Calu3 (cell line): ENCODE measurements around the gene PRKN. TPM values are rescaled to one million over a fixed set of nuclear protein-coding genes. Genes with fewer than 3 reads are reported as not detected.

ENCODE experiments used
- BruUV-seq: library from RNA; stranded (reverse); fragments of 400-500 nt; replicated peaks from 2 replicates; lab custom pipeline; 2021; lab: Mats Ljungman, UMichigan
- CTCF ChIA-PET: fragments of 300-600 bp; sonication (Branson Sonifier 250); formaldehyde crosslinking; loops from one replicate; lab custom pipeline; 2022; ENCODE audit warnings: antibody characterized with exemption; lab: Charles Lee
- DNase-seq: peaks from one replicate; pipeline ENCODE4 v3.0.0; 2022
- H3K27ac Mint-ChIP-seq: one replicate; pipeline ENCODE4 v1.8.0; 2022; ENCODE audit warnings: mixed read lengths; ENCODE audit not compliant: unreplicated experiment
- H3K27me3 Mint-ChIP-seq: one replicate; pipeline ENCODE4 v1.8.0; 2022; ENCODE audit warnings: mixed read lengths; ENCODE audit not compliant: unreplicated experiment
- H3K36me3 Mint-ChIP-seq: one replicate; pipeline ENCODE4 v1.8.0; 2022; ENCODE audit warnings: mild to moderate bottlenecking, moderate library complexity, mixed read lengths; ENCODE audit not compliant: insufficient read depth, unreplicated experiment
- H3K4me1 Mint-ChIP-seq: one replicate; pipeline ENCODE4 v1.8.0; 2022; ENCODE audit warnings: mild to moderate bottlenecking, low read depth, mixed read lengths; ENCODE audit not compliant: unreplicated experiment
- H3K4me3 Mint-ChIP-seq: one replicate; pipeline ENCODE4 v1.8.0; 2022; ENCODE audit warnings: mild to moderate bottlenecking, low read depth, moderate library complexity, mixed read lengths; ENCODE audit not compliant: unreplicated experiment
- H3K9me3 Mint-ChIP-seq: one replicate; pipeline ENCODE4 v1.8.0; 2022; ENCODE audit warnings: low read depth, mixed read lengths; ENCODE audit not compliant: unreplicated experiment
- CTCF ChIP-seq: fragments of 200-600 bp; IDR thresholded peaks from one replicate; pipeline ENCODE4 v1.8.0; 2022; ENCODE audit warnings: antibody characterized with exemption; ENCODE audit not compliant: unreplicated experiment
- intact Hi-C: fragments of 100-400 bp; cut with micrococcal nuclease; formaldehyde crosslinking; loops from one replicate; pipeline ENCODE4 v1.10.0; 2022; ENCODE audit not compliant: unreplicated experiment
- total RNA-seq: library from RNA; stranded (reverse); gene quantifications from 2 replicates; pipeline ENCODE4 v1.2.3, GENCODE V29; 2022

The PRKN gene
- total RNA-seq, 1 experiment from 2014 or later = 3.8 TPM

- CTCF ChIA-PET = no interaction called here
- intact Hi-C loops = no loop called here
- TF ChIP-seq CTCF = no peak
- no peaks in the 10 kb centered on the region for H3K36me3 Mint-ChIP-seq
- no peak for DNase-seq
- H3K27ac Mint-ChIP-seq = no peak overlapping the region
- H3K9me3 Mint-ChIP-seq = peaks cover 2% of the 10 kb centered on the region
- H3K4me3 Mint-ChIP-seq = no peak overlapping the region
- no TSS peak for BruUV-seq
- H3K4me1 Mint-ChIP-seq = no peaks in the 10 kb centered on the region
- H3K27me3 Mint-ChIP-seq = no peaks in the 10 kb centered on the region
Measured at GRCh38 chr6:161721511-161721910, 1006.1 kb downstream of the PRKN start.

DNA sequence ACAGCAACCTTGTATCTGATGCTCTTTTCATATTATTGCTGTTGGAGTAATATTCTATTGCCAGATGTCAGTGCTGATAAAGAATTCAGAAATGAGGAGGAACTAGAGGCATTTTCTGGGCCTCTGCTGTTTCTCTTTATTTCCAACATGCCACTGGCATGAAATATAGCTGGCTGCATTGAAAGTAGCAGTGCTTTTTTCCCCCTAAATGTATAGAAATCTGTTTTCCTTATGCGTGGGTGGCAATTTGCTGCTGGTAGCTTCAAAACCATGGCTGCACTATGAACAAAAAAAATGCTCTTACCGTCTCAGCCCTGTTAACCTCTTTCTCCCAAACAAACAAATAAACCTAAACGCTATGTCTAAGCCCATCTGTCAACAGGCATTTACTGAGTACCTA lies 1011.4 kb downstream of the PRKN start:
- no peak for TF ChIP-seq CTCF
- no peak for DNase-seq
- H3K27ac Mint-ChIP-seq = no peak overlapping the region
- H3K4me1 Mint-ChIP-seq = no peaks in the 10 kb centered on the region
- no peak overlapping the region for H3K4me3 Mint-ChIP-seq
- H3K9me3 Mint-ChIP-seq = peaks cover 2% of the 10 kb centered on the region
- intact Hi-C loops = no loop called here
- no peaks in the 10 kb centered on the region for H3K27me3 Mint-ChIP-seq
- no peaks in the 10 kb centered on the region for H3K36me3 Mint-ChIP-seq
- CTCF ChIA-PET = no interaction called here
- BruUV-seq = no TSS peak

GRCh38 chr6:161711938-161712337 lies 1015.6 kb downstream of the PRKN start:
- no peak overlapping the region for H3K27ac Mint-ChIP-seq
- no peak for DNase-seq
- no peaks in the 10 kb centered on the region for H3K9me3 Mint-ChIP-seq
- no peak for TF ChIP-seq CTCF
- H3K4me3 Mint-ChIP-seq = no peak overlapping the region
- intact Hi-C loops = no loop called here
- no TSS peak for BruUV-seq
- no peaks in the 10 kb centered on the region for H3K27me3 Mint-ChIP-seq
- H3K4me1 Mint-ChIP-seq = no peaks in the 10 kb centered on the region
- no peaks in the 10 kb centered on the region for H3K36me3 Mint-ChIP-seq
- CTCF ChIA-PET = no interaction called here

DNA sequence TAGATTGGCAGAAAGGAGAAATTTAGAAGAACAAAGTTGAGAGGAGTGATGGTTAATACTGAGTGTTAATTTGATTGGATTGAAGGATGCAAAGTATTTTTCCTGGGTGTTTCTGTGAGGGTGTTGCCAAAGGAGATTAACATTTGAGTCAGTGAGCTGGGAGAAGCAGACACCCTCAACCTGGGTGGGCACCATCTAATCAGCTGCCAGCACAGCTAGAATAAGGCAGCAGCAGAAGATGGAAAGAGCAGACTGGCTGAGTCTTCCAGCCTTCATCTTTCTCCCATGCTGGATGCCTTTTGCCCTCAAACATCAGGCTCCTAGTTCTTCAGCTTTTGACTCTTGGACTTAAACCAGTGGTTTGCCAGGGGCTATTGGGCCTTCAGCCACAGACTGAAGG lies 1016.1 kb downstream of the PRKN start:
- no TSS peak for BruUV-seq
- no peak for TF ChIP-seq CTCF
- Mint-ChIP-seq H3K4me3 (no peak overlapping the region), H3K27me3 (no peaks in the 10 kb centered on the region), H3K27ac (no peak overlapping the region), H3K9me3 (no peaks in the 10 kb centered on the region), H3K4me1 (no peaks in the 10 kb centered on the region), H3K36me3 (no peaks in the 10 kb centered on the region)
- CTCF ChIA-PET = no interaction called here
- no peak for DNase-seq
- intact Hi-C loops = no loop called here

DNA sequence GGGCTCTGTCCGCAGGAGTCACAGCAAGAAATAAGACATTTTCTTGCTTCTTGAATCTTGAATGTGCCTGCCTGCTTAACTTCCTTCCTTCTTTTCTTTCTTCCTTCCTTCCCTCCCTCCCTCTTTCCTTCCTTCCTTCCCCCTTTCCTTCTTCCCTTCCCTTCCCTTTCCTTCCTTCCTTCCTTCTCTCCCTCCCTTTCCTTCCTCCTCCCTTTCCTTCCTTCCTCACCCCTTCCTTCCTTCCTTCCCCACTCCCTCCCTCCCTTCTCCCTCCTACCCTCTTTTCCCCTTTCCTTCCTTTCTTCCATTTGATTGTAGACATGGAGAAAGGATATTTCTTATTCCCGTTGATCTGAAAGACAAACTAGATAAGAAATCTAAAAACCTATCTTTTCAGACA lies 1016.9 kb downstream of the PRKN start:
- BruUV-seq = no TSS peak
- TF ChIP-seq CTCF = no peak
- H3K9me3 Mint-ChIP-seq = no peaks in the 10 kb centered on the region
- no peaks in the 10 kb centered on the region for H3K4me1 Mint-ChIP-seq
- H3K27me3 Mint-ChIP-seq = no peaks in the 10 kb centered on the region
- no peak overlapping the region for H3K27ac Mint-ChIP-seq
- DNase-seq = no peak
- CTCF ChIA-PET = no interaction called here
- no peaks in the 10 kb centered on the region for H3K36me3 Mint-ChIP-seq
- H3K4me3 Mint-ChIP-seq = no peak overlapping the region
- intact Hi-C loops = no loop called here
